Measurements from ENCODE around the gene MRPL51. TPM values are rescaled to one million over a fixed set of nuclear protein-coding genes. Genes with fewer than 3 reads are reported as not detected.

Gene MRPL51
- total RNA-seq, 3 donors from 2014 or later: 119 to 143 (median 136) TPM

- H3K4me3 ChIP-seq: no peak overlapping the region
- TF ChIP-seq CTCF (IDR thresholded peaks at IDR 0.05): no peak
- intact Hi-C loops (cut with DNase I, micrococcal nuclease): no loop called here
- ATAC-seq: no peak
- no peaks in the 10 kb centered on the region for H3K36me3 ChIP-seq (ENCODE audit: low read depth)
- no peak for DNase-seq
- H3K4me1 ChIP-seq (ENCODE audit: low read depth): peaks cover 28% of the 10 kb centered on the region
- no peaks in the 10 kb centered on the region for H3K9me3 ChIP-seq
These were observed 20.6 kb downstream of the MRPL51 start for GRCh38 chr12:6472491-6472890.

GRCh38 chr12:6471989-6472360 lies 21.1 kb downstream of the MRPL51 start:
- Histone ChIP-seq H3K4me3 (no peak overlapping the region), H3K4me1 (ENCODE audit: low read depth) (peaks cover 29% of the 10 kb centered on the region), H3K36me3 (ENCODE audit: low read depth) (no peaks in the 10 kb centered on the region), H3K9me3 (no peaks in the 10 kb centered on the region)
- no peak for DNase-seq
- TF ChIP-seq CTCF (IDR thresholded peaks at IDR 0.05): no peak
- no peak for ATAC-seq
- intact Hi-C loops (cut with DNase I, micrococcal nuclease): no loop called here

GRCh38 chr12:6470375-6471163 lies 22.5 kb downstream of the MRPL51 start, which contains the start of gene VAMP1:
TSS of gene VAMP1 (minus strand) at chr12:6470677. CDS start at chr12:6470531, 146 bp downstream.
- Histone ChIP-seq H3K4me3 (peak within 1 kb of the TSS; percentile 54), H3K9me3 (no peaks in the 10 kb centered on the region), H3K4me1 (ENCODE audit: low read depth) (peaks cover 29% of the 10 kb centered on the region), H3K36me3 (ENCODE audit: low read depth) (no peaks in the 10 kb centered on the region)
- TF ChIP-seq CTCF (IDR thresholded peaks at IDR 0.05): no peak
- peak; percentile 97 to 99 (median 98) for DNase-seq
- ATAC-seq: peak; percentile 96
- intact Hi-C loops (cut with DNase I, micrococcal nuclease): no loop called here

GRCh38 chr12:6469609-6470374 lies 23.3 kb downstream of the MRPL51 start:
- peak overlapping the region; percentile 54 for H3K4me3 ChIP-seq
- DNase-seq: no peak
- TF ChIP-seq CTCF (IDR thresholded peaks at IDR 0.05): no peak
- ATAC-seq: no peak
- H3K9me3 ChIP-seq: no peaks in the 10 kb centered on the region
- no peaks in the 10 kb centered on the region for H3K36me3 ChIP-seq (ENCODE audit: low read depth)
- H3K4me1 ChIP-seq (ENCODE audit: low read depth): peaks cover 29% of the 10 kb centered on the region
- intact Hi-C loops (cut with DNase I, micrococcal nuclease): no loop called here

- no peak for DNase-seq
- Histone ChIP-seq H3K36me3 (ENCODE audit: low read depth) (no peaks in the 10 kb centered on the region), H3K9me3 (no peaks in the 10 kb centered on the region), H3K4me3 (no peak overlapping the region), H3K4me1 (ENCODE audit: low read depth) (peaks cover 29% of the 10 kb centered on the region)
- intact Hi-C loops (cut with DNase I, micrococcal nuclease): no loop called here
- no peak for TF ChIP-seq CTCF (IDR thresholded peaks at IDR 0.05)
- ATAC-seq: no peak
These were observed 24.0 kb downstream of the MRPL51 start for GRCh38 chr12:6469092-6469491.

All from mucosa of descending colon (tissue), 3 donors.